ENCODE measurements around the gene MAEL.
A peak's percentile ranks its signal among the peaks of the same experiment; 100 is the strongest.

GRCh38 chr1:167011560-167012191 lies 22.6 kb downstream of the MAEL start:
- TF ChIP-seq HNRNPL (IDR thresholded peaks at IDR 0.05; ENCODE audit: low read depth, low read length) (no peak), CTCF (CRISPR knock-in tag; IDR thresholded peaks at IDR 0.05) (no peak), EZH2 (conservative IDR thresholded peaks at IDR 0.05; ENCODE audit: low read depth, low read length) (no peak), NFRKB (IDR thresholded peaks at IDR 0.05) (no peak), ZMAT5 (CRISPR knock-in tag; IDR thresholded peaks at IDR 0.05; ENCODE audit: borderline replicate concordance, low read depth) (no peak), MTF1 (CRISPR knock-in tag; IDR thresholded peaks at IDR 0.05) (no peak), RFX5 (IDR thresholded peaks at IDR 0.05; ENCODE audit: low read depth, low read length) (no peak), POLR2A (IDR thresholded peaks at IDR 0.05; ENCODE audit: insufficient read depth in 1 of 2, low read depth in 2 of 2, low read length in 2 of 2) (no peak), PCBP1 (IDR thresholded peaks at IDR 0.05; ENCODE audit: borderline replicate concordance, low read depth, low read length) (no peak), ETV6 (CRISPR knock-in tag; conservative IDR thresholded peaks at IDR 0.05) (no peak), RAD21 (CRISPR knock-in tag; IDR thresholded peaks at IDR 0.05) (no peak), CEBPB (IDR thresholded peaks at IDR 0.05; ENCODE audit: borderline replicate concordance, low read depth, low read length) (peak; percentile 83)
- TF ChIP-seq, protein P1, sequence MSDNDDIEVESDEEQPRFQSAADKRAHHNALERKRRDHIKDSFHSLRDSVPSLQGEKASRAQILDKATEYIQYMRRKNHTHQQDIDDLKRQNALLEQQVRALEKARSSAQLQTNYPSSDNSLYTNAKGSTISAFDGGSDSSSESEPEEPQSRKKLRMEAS (IDR thresholded peaks at IDR 0.05): no peak
- TF ChIP-seq, protein P2, sequence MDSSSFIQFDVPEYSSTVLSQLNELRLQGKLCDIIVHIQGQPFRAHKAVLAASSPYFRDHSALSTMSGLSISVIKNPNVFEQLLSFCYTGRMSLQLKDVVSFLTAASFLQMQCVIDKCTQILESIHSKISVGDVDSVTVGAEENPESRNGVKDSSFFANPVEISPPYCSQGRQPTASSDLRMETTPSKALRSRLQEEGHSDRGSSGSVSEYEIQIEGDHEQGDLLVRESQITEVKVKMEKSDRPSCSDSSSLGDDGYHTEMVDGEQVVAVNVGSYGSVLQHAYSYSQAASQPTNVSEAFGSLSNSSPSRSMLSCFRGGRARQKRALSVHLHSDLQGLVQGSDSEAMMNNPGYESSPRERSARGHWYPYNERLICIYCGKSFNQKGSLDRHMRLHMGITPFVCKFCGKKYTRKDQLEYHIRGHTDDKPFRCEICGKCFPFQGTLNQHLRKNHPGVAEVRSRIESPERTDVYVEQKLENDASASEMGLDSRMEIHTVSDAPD (CRISPR knock-in tag; IDR thresholded peaks at IDR 0.05): no peak

Data from HepG2 (cell line).